HG02610 (cell line): ENCODE data around the gene COL4A2.
"Not testable (repeated sequence)": the region's sequence is repeated elsewhere in the genome, so short reads cannot be mapped to it uniquely, and the experiment has no call there.

Experiments
- ATAC-seq: cut with Tn5 transposase; IDR thresholded peaks from one replicate; pipeline ENCODE4 v1.9.1; 2021; ENCODE audit warnings: mild to moderate bottlenecking, moderate library complexity; ENCODE audit not compliant: unreplicated experiment

COL4A2 gene

DNA sequence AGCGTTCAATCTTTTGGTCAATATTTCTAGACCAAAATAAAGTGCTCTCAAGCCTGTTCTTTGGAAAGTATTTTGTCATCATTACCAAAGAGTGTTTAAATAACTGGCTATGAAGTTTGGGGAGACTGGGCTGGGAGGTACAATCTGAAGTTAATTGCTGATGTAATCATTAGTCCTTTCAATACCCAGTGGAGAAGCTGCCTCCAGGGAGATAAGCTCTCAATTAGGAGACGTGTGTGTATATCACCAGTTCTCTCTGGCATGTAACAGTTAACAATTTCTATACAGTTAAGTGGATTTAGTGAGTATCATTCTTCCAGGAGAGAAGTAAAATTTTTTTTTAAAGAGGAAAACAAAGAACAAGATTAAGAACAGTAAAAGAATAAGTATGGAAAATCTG lies 1.5 kb upstream of the COL4A2 start:
- no peak for ATAC-seq

DNA sequence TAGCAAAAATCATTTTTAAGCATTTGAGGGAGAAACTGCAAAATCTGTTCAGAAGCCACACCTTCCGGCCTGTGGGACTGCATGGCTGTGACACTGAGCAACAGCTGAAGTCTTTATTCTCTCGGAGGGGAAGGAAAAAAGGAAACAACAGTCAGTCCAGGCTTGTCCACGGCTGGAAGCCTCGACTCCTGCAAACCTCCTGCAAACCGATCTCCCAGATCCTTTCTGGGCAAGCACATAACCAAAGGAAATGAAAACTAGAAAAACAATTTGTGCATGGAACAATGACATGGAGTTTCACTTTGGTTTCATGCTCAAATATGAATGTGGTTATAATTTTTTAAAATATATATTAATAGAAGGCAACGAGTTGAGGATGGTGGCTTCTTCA lies 1.1 kb upstream of the COL4A2 start:
- no peak for ATAC-seq

DNA sequence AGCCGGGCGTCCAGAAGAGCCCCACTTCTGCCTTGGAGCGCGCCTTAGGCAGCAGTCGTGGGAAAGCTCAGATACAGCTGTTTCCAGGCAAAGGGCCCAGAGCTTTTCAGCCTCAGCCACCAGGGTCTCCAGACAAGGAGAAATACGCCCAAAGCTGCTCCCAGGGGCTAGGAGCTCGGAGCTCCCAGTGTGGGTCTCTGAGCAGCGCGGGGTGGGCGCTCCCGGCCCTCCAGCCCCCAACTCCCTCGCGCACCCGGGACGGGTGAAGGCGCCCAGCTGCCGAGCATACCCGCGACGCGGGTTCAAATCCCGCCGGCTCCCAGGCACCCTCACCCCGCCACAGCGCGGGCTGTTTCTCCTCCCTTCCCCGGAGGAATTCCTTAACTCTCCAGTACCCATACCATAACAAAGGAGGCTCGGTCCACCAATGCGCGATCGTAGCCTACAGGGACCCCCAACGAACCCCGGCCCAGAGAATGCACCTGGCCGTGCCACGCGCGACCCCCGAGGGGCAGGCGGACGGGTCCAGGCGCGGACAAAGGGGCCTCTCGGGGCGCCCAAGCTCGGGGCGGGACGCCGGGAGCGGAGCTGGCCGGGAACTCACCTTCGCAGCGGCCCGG lies 634 bp upstream of the COL4A2 start:
- no peak for ATAC-seq

DNA sequence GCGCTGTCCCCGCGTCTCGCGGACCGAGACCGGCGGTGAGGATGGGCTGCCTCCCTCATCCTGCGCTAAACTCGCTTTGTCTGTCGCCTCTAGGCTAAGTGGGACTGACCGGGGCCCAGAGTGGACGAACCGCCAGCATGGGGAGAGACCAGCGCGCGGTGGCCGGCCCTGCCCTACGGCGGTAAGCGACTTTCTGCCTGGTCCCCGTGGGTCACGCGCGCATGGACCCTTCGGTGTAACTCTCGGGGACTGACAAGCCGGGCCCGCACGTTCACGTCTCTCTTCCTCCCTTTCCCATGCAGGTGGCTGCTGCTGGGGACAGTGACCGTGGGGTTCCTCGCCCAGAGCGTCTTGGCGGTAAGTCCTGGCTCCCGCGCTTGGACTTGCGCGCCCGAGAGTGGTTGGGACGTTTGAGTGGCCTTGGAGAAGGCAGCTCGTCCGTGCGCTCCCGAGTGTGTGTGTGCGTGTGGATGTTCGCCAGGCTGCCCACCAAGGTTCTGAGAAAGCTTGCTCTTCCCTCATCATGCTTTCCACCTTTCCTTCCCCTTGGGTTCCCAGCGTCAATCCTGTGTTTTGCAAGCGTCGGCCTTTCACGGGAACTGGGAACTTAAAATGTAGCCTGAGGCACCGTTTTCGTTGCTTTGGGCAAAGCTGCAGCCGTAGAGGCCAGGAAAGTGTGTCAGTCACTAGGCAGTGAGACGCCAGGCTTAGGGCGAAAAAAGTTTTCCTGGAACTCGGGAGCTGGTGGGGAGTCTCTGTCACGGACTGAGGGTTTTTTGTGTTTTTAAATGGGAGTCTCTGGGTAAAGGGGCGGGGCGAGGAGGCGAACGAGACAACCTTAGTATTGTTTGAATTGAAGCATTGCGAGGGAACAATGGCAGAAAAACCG lies 927 bp downstream of the COL4A2 start:
- no peak for ATAC-seq

DNA sequence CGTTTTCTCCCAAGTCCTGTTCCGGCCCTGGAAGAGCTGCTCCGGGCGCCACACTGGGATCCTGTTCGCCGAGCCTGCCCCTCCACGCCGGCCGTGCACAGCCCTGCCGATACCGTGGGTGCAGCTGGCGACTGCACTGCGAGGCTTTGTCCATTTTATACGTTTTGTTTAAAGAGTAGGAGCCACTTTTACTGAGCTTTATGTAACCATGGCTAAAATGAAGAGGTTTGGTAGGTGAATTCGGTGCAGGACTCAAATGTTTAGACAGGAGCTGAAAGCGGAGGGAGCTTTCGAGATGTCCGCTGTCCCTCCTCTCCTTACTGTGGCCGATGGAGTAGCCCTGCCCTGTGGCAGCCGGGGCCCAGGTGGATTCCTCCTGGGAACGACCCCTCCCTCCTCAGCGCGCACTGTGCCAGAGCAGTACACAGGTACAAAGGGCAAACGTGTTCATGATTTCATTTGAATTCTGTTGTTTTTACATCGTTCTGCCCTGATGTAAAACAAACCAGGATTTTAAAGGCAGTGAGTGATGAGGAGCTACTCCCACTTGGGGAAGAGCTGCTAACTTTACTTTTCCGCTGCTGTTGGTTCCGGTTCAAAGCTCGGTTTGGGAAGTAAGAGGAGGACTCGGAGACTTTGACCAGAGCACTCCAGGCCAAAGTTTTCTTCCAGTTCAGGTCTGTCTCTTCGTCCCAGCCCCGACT lies 1.7 kb downstream of the COL4A2 start:
- no peak for ATAC-seq

DNA sequence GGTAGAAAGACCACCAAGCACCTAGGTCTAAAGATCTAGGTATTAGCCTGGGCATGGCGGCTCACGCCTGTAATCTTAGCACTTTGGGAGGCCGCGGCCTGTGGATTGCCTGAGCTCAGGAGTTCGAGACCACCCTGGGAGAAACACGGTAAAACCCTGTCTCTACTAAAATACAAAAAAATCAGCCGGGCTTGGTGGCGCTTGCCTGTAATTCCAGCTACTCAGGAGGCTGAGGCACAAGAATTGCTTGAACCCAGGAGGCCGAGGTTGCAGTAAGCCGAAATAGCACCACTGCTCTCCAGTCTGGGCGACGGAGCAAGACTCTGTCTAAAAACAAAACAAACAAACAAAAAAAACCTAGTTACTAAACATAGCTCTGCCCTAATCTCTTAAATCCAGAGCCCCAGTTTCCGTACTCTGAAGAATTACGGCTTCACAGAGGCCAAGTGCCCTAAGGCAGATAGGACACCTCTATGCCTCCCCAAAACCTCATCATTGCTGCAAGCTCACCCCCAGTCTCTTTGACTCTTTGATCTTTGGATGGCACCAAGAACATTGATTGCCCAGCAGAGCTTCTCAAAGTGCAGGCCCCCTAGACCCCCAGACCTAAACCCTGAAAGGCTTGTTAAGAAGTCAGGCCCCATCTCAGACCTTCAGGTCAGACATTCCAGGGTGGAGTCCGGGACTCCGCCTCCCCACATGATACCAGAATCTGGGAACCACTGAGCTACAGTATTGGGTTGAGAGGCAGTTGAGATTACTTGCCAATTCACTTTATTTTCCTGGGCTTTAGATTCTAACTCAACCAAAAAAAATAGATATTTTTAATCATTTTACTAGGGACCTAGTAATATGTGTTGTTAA lies 2.8 kb downstream of the COL4A2 start:
- ATAC-seq = no peak

DNA sequence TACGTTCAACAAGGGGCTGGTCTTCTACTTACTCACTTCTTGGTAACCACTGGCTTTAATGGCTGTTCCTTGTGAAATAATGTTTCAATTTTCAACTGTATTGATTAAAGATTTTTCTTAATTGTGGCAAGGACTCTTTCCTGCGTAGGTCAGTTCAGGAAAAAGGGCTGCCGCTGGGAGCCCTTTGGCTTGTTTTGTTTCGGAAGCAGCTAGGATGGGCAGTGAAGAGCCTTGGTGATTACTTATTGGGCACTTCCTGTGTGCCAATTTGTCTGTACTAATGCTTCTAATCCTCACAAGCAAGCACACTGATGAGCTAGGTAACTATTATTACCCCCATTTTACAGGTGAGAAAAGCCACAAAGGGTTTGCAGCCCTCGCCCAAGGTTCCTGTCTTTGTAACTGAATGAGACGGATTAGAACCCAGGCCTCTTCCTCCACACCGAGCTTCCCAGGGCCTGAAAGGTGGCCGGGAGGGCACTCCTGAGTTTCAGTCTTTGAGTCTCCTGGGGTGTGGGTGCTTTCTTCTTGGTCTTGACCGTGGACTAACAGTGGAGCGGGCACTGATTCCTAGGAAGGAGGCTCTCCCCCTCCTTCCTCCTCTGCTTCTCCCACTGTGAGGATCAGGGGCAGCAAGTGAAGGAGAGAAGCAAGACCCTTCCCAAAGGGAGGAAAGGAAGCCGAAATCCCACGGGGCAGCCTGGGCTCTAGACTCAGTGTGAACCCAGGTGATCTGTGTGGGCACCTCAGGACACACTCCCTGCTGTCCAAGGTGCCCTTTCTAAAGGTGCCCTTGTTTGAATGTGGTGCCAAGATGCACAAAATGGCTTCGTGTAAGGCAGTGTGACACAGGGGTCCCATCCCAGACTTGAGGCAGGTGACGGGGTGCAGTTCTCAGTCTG lies 3.7 kb downstream of the COL4A2 start:
- ATAC-seq = no peak

DNA sequence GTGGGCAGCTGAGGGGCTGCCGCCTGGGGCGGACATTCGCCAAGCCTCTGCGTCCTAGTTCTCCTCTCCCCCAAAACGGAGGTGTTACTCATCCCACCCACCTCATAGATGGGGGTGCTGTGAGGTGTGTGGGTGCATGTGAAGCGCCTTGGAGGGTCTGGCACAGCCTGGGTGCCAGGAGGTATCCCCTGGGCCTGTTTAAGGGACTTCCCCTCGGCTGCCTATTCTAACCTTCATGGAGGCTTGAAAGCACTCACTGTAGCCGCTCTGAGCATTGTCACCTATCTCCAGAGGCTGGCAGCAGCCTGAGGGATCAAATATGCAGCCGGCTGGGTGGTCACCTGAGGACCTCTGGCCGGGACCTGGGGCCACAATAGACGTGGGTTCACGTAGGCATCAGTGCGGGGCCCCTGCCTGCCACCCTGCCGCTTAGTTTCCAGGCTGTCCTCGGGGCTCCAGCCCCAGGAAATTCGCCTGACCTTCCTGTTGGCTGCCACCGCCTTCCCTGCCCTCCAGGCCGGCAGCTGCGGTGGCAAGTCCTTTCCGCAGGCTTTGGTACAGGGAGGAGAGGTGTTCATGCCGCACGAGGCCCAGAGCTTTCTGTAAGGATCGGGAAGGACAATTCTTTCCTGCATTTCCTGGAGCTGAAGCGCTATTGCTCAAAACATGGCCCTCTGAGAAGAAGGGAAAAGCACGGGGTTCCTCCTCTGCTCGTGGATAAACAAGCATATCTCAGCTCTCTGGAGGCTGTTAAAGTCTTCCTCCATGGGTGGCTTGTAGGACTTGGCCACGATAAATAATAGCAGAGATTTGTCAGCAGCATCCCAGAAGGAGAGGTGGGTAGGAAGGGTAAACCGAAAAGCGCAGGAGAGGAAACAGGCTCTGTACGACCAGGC lies 4.6 kb downstream of the COL4A2 start:
- ATAC-seq = no peak

DNA sequence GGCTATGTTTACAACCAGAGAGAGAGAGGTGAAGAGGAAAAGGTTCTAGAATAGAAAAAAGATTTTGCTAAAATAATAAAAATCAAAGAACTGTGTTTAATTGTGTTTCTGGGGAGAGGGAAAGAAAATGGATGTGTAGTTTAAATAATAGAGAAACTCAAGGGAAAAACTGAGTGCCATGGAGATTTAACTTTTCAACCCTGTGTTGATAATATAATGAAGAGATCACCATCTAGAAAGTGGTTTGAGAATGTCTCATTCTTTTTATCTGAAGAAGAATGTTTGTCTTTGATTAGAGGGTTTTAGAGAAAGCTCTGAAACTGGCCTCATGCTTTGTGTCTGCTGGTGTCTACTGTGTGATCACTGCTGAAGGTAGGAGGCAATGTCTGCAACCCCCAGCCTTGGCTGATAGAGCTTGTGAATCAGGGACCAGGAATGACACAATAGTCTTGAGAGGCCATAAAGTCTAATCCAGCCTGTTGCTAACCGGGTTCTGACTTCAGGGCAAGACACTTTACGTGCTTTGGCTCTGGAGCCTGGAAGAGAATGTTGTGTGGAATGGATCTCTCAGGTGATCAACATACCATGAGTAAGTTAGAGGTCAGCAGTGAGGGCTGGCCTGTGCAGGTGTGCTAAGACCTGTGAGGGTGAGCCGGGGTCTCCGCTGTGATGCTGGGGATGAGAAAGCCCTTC lies 5.4 kb downstream of the COL4A2 start:
- no peak for ATAC-seq

DNA sequence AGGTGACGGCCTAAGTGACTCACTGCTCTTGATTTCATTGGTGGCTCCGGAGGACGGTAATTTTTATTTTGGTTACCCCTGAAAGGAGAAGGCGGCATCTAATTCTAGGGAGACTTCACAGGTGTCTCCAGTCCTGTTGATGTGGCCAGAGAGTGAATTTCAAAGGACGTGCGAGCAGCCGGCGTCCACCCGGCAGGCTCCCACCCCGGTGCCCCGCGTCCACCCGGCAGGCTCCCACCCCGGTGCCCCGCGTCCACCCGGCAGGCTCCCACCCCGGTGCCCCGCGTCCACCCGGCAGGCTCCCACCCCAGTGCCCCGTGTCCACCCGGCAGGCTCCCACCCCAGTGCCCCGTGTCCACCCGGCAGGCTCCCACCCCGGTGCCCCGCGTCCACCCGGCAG lies 6.2 kb downstream of the COL4A2 start:
- not testable (repeated sequence) for ATAC-seq

DNA sequence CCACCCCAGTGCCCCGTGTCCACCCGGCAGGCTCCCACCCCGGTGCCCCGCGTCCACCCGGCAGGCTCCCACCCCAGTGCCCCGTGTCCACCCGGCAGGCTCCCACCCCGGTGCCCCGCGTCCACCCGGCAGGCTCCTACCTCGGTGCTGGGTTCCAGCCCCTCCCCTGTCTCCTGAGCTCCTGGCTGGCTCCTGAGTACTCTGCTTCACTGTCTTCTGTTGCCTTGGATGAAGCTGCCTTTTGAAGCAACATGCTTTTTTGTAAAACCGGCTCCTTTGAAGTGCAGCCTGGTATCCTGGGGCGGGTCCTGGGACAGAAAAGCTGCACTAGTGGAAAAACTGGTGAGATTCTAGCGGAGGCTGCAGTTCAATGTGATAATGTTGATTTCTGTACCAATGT lies 6.6 kb downstream of the COL4A2 start:
- not testable (repeated sequence) for ATAC-seq

DNA sequence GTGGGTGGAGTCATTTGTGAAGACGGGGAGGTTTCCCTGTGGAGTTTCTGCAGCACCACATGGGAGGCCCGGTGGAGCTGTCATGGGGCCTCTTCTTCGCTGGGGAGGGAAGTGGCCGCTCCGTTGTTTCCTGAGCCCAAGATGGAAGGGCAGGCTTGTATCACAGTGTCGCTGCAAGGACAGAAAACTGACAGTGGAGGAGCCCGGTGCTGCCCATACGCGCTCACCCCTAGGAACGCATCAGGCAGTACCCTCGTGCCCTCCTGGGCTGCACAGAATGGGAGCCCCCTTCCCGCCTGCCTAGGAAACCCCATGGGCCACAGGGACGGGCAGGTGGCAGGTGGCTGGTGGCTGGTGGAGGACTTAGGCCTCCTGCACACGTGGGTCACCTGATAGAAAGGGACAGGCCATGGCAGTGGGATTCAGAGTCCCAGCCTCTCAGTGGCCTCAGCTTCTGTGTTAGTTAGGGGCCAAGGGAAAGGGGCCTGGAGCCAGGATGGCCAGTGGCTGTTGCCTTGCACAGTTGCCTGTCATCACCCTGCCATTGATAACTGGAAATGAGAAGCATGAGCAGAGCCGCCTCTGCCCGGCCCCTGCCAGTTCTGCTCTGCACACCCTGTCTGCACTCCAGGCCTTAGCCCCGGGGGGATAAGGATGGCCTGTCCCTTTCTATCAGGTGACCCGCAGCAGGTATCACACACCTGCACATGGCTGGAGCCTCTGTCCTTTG lies 7.6 kb downstream of the COL4A2 start:
- no peak for ATAC-seq

DNA sequence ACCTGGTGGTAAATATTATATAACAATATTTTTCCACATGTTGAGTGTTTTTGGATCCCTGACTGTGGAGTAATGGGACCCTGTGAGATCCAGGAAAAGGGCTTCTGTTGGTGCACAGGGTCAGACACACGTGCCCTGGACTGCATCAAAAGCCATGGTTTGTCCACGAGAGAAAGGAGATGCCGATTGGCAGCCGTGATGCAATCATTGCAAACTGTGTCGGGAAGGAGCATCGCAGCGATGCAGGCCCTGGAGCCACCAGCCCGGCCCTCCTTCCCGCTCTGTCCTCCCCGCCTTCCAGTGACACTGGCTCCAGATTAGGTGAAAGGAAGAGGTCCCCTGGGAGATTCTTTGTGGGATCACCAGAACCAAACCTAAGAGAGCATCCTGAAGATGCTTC lies 9.1 kb downstream of the COL4A2 start:
- ATAC-seq = no peak

DNA sequence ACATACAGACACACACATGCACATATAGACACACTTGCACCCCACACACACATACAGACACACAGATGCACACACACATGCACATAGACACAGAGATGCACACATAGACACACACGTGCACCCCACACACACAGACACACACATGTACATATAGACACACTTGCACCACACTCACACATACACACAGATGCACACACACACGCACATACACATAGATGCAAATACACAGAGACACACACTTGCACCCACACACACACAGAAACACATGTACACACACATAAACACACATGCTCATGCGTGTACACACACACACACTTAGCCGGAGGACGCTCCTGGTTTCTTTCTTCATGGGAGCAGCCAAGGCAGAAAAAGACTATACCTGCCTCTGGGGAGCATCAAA lies 10.0 kb downstream of the COL4A2 start:
- ATAC-seq = no peak

DNA sequence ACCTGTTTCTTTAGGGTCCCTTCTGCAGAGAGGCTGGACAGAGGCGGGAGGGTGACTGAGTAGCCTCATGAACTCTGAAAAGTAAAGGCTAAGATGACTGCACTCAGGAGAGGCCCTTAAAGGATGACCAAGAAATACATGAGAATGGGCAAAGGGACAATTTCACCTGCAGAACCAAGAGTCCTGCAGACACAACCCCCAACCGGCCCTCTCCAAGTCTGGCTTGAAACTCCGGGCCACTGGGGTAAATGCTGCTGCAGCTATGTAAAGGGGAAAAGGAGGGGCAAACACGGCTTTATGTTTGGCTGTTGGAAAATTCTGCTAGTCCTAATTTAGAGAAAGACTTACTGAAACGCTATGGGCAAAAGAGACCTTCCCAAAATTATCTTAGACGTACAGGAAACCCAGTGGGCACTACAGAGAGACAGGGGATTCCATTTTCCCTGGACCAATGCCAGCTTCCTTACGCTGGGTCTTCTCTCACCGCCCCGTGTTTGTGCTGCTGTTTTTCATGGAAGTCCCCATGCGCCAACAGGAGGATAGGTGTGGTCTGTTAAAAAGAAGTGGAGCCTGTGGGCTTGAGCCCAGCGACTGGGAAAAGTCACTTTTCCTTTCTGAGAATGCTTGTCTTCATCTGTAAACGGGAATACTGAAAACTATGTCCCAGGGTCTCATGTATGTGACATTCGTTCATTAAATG lies 10.6 kb downstream of the COL4A2 start:
- no peak for ATAC-seq

DNA sequence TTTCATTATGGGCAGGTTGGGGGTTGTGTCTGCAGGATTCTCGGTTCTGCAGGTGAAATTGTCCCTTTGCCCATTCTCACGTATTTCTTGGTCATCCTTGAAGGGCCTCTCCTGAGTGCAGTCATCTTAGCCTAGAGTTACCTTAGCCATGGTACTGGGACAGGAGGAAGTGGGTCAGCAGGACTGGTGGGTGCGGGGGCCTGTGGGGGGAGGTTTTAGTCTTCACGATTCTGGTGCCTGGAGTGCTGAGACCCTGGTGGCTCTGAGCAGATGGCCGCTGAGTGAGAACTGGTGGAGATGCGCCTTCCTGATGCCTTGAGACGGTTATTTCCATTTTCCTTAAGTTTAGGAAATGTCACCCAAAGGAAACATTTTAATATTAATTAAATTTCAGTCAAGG lies 11.8 kb downstream of the COL4A2 start:
- ATAC-seq = no peak

DNA sequence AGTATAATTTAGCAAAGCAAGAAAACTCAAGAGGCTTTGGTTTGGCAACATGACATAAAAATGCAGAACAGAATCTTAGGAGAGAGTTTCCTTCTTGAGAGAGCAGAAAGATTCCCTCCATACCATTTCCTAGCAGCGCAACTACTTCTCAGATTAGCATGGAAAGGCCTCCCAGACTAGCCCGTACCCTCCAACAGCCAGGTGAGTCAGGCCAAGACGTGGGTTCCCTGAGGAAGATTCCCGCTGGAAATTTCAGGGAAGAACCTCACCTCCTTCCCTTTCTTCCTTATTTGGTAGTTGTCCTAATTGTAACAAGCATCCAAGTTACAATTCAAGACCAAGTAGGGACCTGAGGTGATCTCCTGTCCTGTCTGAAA lies 12.3 kb downstream of the COL4A2 start:
- ATAC-seq = no peak
